MCF 10A (cell line): ENCODE measurements around the gene PTPRZ1. TPM values are rescaled to one million over a fixed set of nuclear protein-coding genes. Genes with fewer than 3 reads are reported as not detected.

Source experiments
- BruUV-seq: library from RNA; stranded (reverse); fragments of 400-500 nt; replicated peaks from 2 replicates; lab custom pipeline; 2021; lab: Mats Ljungman, UMichigan
- CTCF ChIA-PET: fragments of 300-600 bp; sonication (Branson Sonifier 250); formaldehyde crosslinking; extraction: SDS; loops from one replicate; lab custom pipeline; 2021; ENCODE audit warnings: antibody characterized with exemption, inconsistent platforms; lab: Yijun Ruan, JAX
- POLR2A ChIA-PET: fragments of 300-600, 350-650 bp; sonication (Branson Sonifier 250); formaldehyde crosslinking; extraction: SDS; loops from one replicate; lab custom pipeline; 2020; ENCODE audit warnings: antibody characterized with exemption, inconsistent platforms; lab: Yijun Ruan, JAX
- DNase-seq: peaks from one replicate; pipeline ENCODE4 v3.0.0-alpha.2; 2018; ENCODE audit not compliant: unreplicated experiment
- H3K27ac Mint-ChIP-seq: one replicate; pipeline ENCODE4 v1.8.0; 2022; ENCODE audit warnings: mild to moderate bottlenecking, low read depth, mixed read lengths; ENCODE audit not compliant: unreplicated experiment
- H3K27me3 Mint-ChIP-seq: one replicate; pipeline ENCODE4 v1.8.0; 2022; ENCODE audit warnings: mixed read lengths; ENCODE audit not compliant: insufficient read depth, unreplicated experiment
- H3K36me3 Mint-ChIP-seq: one replicate; pipeline ENCODE4 v1.8.0; 2022; ENCODE audit warnings: mild to moderate bottlenecking, moderate library complexity, mixed read lengths; ENCODE audit not compliant: insufficient read depth, unreplicated experiment
- H3K4me1 Mint-ChIP-seq: one replicate; pipeline ENCODE4 v1.8.0; 2022; ENCODE audit warnings: mixed read lengths; ENCODE audit not compliant: insufficient read depth, unreplicated experiment
- H3K4me3 Mint-ChIP-seq: one replicate; pipeline ENCODE4 v1.8.0; 2022; ENCODE audit warnings: mild to moderate bottlenecking, moderate library complexity, mixed read lengths; ENCODE audit not compliant: unreplicated experiment
- H3K9me3 Mint-ChIP-seq: one replicate; pipeline ENCODE4 v1.8.0; 2022; ENCODE audit warnings: mixed read lengths; ENCODE audit not compliant: unreplicated experiment
- CTCF ChIP-seq: fragments of 200-600 bp; IDR thresholded peaks from one replicate; pipeline ENCODE4 v1.8.0; 2022; ENCODE audit warnings: antibody characterized with exemption, mild to moderate bottlenecking; ENCODE audit not compliant: unreplicated experiment
- intact Hi-C: fragments of 100-400 bp; cut with micrococcal nuclease; formaldehyde crosslinking; loops from 2 replicates; pipeline ENCODE4 v1.14.1; 2022
- total RNA-seq: library from RNA; stranded (reverse); gene quantifications from 2 replicates; pipeline ENCODE4 v1.2.3, GENCODE V29; 2022

Gene PTPRZ1
- total RNA-seq, 1 experiment from 2014 or later: 11.1 TPM

GRCh38 chr7:122095642-122096041 is 222.7 kb downstream of the PTPRZ1 start:
- Mint-ChIP-seq H3K9me3 (no peaks in the 10 kb centered on the region), H3K36me3 (peaks cover 7% of the 10 kb centered on the region), H3K27me3 (no peaks in the 10 kb centered on the region), H3K4me3 (no peak overlapping the region), H3K4me1 (no peaks in the 10 kb centered on the region), H3K27ac (no peak overlapping the region)
- no TSS peak for BruUV-seq
- no peak for TF ChIP-seq CTCF
- ChIA-PET POLR2A (no interaction called here), CTCF (interaction anchor here (0.6 to 0.7 kb wide), 4 partner anchors 235 to 1619 kb away, joined by 3 to 6 read pairs (median 4); no protein-coding TSS in a partner anchor)
- DNase-seq: no peak
- intact Hi-C loops: no loop called here

- POLR2A ChIA-PET: no interaction called here
- BruUV-seq: no TSS peak
- TF ChIP-seq CTCF: no peak
- Mint-ChIP-seq H3K27me3 (no peaks in the 10 kb centered on the region), H3K4me1 (no peaks in the 10 kb centered on the region), H3K9me3 (no peaks in the 10 kb centered on the region), H3K36me3 (peaks cover 7% of the 10 kb centered on the region), H3K4me3 (no peak overlapping the region), H3K27ac (no peak overlapping the region)
- DNase-seq: no peak
- intact Hi-C loops: no loop called here
- CTCF ChIA-PET: no interaction called here
Observed at GRCh38 chr7:122100021-122100420, 227.1 kb downstream of the PTPRZ1 start.

- CTCF ChIA-PET: interaction anchor here (1.1 to 6.5 kb wide), 2 partner anchors 10 to 15 kb away, joined by 3 to 39 read pairs; no protein-coding TSS in a partner anchor
- H3K9me3 Mint-ChIP-seq: peaks cover 27% of the 10 kb centered on the region
- peaks cover 13% of the 10 kb centered on the region for H3K36me3 Mint-ChIP-seq
- H3K4me1 Mint-ChIP-seq: no peaks in the 10 kb centered on the region
- H3K4me3 Mint-ChIP-seq: no peak overlapping the region
- no peak for DNase-seq
- TF ChIP-seq CTCF: no peak
- intact Hi-C loops: no loop called here
- no TSS peak for BruUV-seq
- H3K27ac Mint-ChIP-seq: no peak overlapping the region
- POLR2A ChIA-PET: interaction anchor here (0.6 kb wide), 1 partner anchor 142 kb away, joined by 3 read pairs; no protein-coding TSS in a partner anchor
- H3K27me3 Mint-ChIP-seq: no peaks in the 10 kb centered on the region
Observed at GRCh38 chr7:122103064-122103463, 230.1 kb downstream of the PTPRZ1 start.
